Panc1 (cell line): Measurements from ENCODE around the gene CCDC107. TPM values are rescaled to one million over a fixed set of nuclear protein-coding genes. Genes with fewer than 3 reads are reported as not detected.
A peak's percentile ranks its signal among the peaks of the same experiment; 100 is the strongest.

Experiments
- ATAC-seq: fragments of 200-7000 bp; cut with Tn5 transposase; 2 replicates; pipeline ENCODE4 v1.9.1; 2020; ENCODE audit warnings: mild to moderate bottlenecking, moderate library complexity
- BruUV-seq: library from RNA; stranded (reverse); fragments of 400-500 nt; replicated peaks from 2 replicates; lab custom pipeline; 2021; lab: Mats Ljungman, UMichigan
- CTCF ChIA-PET: fragments of 300-600 bp; sonication (Branson Sonifier 250); formaldehyde crosslinking; loops from one replicate; lab custom pipeline; 2022; ENCODE audit warnings: antibody characterized with exemption; lab: Charles Lee
- POLR2A ChIA-PET: fragments of 300-600 bp; sonication (Branson Sonifier 250); formaldehyde crosslinking; loops from one replicate; lab custom pipeline; 2022; ENCODE audit warnings: antibody characterized with exemption; lab: Charles Lee
- DNase-seq: peaks from one replicate; pipeline ENCODE4 v3.0.0-alpha.2; 2010; ENCODE audit warnings: low read depth, low spot score
- H3K27ac ChIP-seq: 2 replicates; pipeline ENCODE4 v1.5.1; 2011; ENCODE audit warnings: mild to moderate bottlenecking, low read length, inconsistent platforms
- H3K27me3 ChIP-seq: fragments of 200-500 bp; sonication (Bioruptor generic); 2 replicates; pipeline ENCODE4 v1.6.0; 2014; ENCODE audit warnings: low read length, inconsistent platforms; ENCODE audit not compliant: control insufficient read depth, insufficient read depth
- H3K36me3 ChIP-seq: fragments of 200-500 bp; sonication (Bioruptor generic); 2 replicates; pipeline ENCODE4 v1.5.1; 2014; ENCODE audit warnings: inconsistent platforms, mild to moderate bottlenecking, low read length, moderate library complexity; ENCODE audit not compliant: control insufficient read depth, insufficient read depth
- H3K4me1 ChIP-seq: 2 replicates; pipeline ENCODE4 v1.5.1; 2011; ENCODE audit warnings: inconsistent platforms, mild to moderate bottlenecking, low read length, moderate library complexity; ENCODE audit not compliant: control insufficient read depth, insufficient read depth
- H3K4me3 ChIP-seq, 2 experiments: 2 replicates each; pipeline ENCODE4 v1.5.1; 2011 to 2012; ENCODE audit warnings: low read depth in 2 of 2, low read length in 2 of 2, mild to moderate bottlenecking in 2 of 2, inconsistent platforms in 1 of 2, moderate library complexity in 1 of 2
- H3K9me3 ChIP-seq: fragments of 200-500 bp; sonication (Bioruptor generic); 2 replicates; pipeline ENCODE4 v1.5.1; 2014; ENCODE audit warnings: low read depth, mild to moderate bottlenecking, inconsistent platforms, low read length, moderate library complexity; ENCODE audit not compliant: control insufficient read depth, insufficient read depth
- POLR2AphosphoS5 ChIP-seq: IDR thresholded peaks from 2 replicates; pipeline ENCODE4 v1.6.1; 2012; ENCODE audit warnings: mild to moderate bottlenecking, low read depth, low read length, moderate library complexity
- REST ChIP-seq, 2 experiments: IDR thresholded peaks; 2 replicates each; pipeline ENCODE4 v1.6.1; 2011 to 2012; ENCODE audit warnings: low read depth in 2 of 2, control low read depth in 1 of 2, low read length in 1 of 2, mild to moderate bottlenecking in 1 of 2, moderate library complexity in 1 of 2; ENCODE audit not compliant: insufficient read depth in 1 of 2
- SIN3A ChIP-seq: IDR thresholded peaks from 2 replicates; pipeline ENCODE4 v1.6.1; 2012; ENCODE audit warnings: low read depth, mild to moderate bottlenecking, low read length, moderate library complexity, borderline replicate concordance; ENCODE audit not compliant: insufficient read depth
- TCF7L2 ChIP-seq: IDR thresholded peaks from 2 replicates; pipeline ENCODE4 v1.6.1; 2011; ENCODE audit warnings: mild to moderate bottlenecking, low read depth, low read length, inconsistent platforms
- in situ Hi-C: cut with HindIII; loops from 2 replicates; pipeline ENCODE4 v1.10.0; 2016; ENCODE audit warnings: low sequenced_read_pairs, low pct_unique_long_range_greater_than_20kb
- intact Hi-C: fragments of 100-400 bp; cut with micrococcal nuclease; formaldehyde crosslinking; loops from one replicate; pipeline ENCODE4 v1.10.0; 2022; ENCODE audit not compliant: unreplicated experiment
- total RNA-seq: library from RNA; stranded (reverse); gene quantifications from one replicate; pipeline ENCODE4 v1.2.1, GENCODE V29; 2021; ENCODE audit not compliant: unreplicated experiment
- TF ChIP-seq, protein P1 (sequence below): fragments of 450-650 bp; IDR thresholded peaks from 2 replicates; pipeline ENCODE4 v1.5.1; 2017; ENCODE audit warnings: mild to moderate bottlenecking

CCDC107 gene
- total RNA-seq, 1 experiment from 2014 or later: 39.9 TPM

- Histone ChIP-seq H3K27ac (peak overlapping the region; percentile 89), H3K27me3 (no peaks in the 10 kb centered on the region)
Measured at GRCh38 chr9:35690614-35691333, 32.7 kb downstream of the CCDC107 start.

DNA sequence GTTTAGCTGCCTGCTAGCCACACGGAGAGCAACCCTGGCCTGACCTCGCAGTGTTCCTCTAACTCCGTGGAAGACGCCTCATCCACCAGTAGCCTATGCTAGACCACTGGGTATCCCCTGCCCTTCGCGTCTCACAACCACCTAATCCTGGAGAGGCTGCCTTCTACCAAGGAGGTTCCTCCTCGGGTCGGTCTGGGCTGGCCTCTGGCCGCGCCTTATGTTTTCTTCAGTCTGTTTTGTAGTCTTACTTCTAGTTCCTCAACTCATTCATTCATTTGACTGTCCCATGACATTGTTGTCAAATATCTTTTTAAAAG lies 33.2 kb downstream of the CCDC107 start:
- H3K36me3 ChIP-seq: peaks cover 10% of the 10 kb centered on the region; the same call in 1 of the 2 replicates
- H3K4me3 ChIP-seq: peak overlapping the region; percentile 71 to 89
- ATAC-seq (peak; percentile 40), DNase-seq (no peak)
- BruUV-seq: TSS peak; percentile 95
- TF ChIP-seq SIN3A: no peak
- no peak for TF ChIP-seq REST (IDR thresholded peaks at IDR 0.05; ENCODE audit: insufficient read depth in 1 of 2, low read depth in 2 of 2, low read length in 1 of 2)
- TF ChIP-seq POLR2AphosphoS5: no peak
- TF ChIP-seq TCF7L2: no peak
- TF ChIP-seq, protein P1, sequence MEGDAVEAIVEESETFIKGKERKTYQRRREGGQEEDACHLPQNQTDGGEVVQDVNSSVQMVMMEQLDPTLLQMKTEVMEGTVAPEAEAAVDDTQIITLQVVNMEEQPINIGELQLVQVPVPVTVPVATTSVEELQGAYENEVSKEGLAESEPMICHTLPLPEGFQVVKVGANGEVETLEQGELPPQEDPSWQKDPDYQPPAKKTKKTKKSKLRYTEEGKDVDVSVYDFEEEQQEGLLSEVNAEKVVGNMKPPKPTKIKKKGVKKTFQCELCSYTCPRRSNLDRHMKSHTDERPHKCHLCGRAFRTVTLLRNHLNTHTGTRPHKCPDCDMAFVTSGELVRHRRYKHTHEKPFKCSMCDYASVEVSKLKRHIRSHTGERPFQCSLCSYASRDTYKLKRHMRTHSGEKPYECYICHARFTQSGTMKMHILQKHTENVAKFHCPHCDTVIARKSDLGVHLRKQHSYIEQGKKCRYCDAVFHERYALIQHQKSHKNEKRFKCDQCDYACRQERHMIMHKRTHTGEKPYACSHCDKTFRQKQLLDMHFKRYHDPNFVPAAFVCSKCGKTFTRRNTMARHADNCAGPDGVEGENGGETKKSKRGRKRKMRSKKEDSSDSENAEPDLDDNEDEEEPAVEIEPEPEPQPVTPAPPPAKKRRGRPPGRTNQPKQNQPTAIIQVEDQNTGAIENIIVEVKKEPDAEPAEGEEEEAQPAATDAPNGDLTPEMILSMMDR: no peak
- ChIA-PET POLR2A (interaction anchor here (0.8 to 1.5 kb wide), 3 partner anchors 14 to 264 kb away, joined by 6 to 13 read pairs (median 8); no protein-coding TSS in a partner anchor), CTCF (interaction anchor here (0.6 to 1.8 kb wide), 4 partner anchors 30 to 47 kb away, joined by 3 to 6 read pairs (median 5); no protein-coding TSS in a partner anchor)
- H3K27me3 ChIP-seq: no peaks in the 10 kb centered on the region
- H3K9me3 ChIP-seq: no peaks in the 10 kb centered on the region
- peaks cover 31% of the 10 kb centered on the region for H3K4me1 ChIP-seq
- peak overlapping the region; percentile 85 for H3K27ac ChIP-seq
- intact Hi-C loops (loop anchor here (5.0 kb wide), 1 partner anchor 34 kb away; the partner anchor contains the start of genes CCDC107 and RMRP), in situ Hi-C loops (no loop called here)

More at GRCh38 chr9:35690614-35691333, 32.7 kb downstream of the CCDC107 start:
- ChIA-PET POLR2A (interaction anchor here (0.5 to 1.5 kb wide), 4 partner anchors 15 to 264 kb away, joined by 3 to 13 read pairs (median 7); no protein-coding TSS in a partner anchor), CTCF (interaction anchor here (0.6 to 1.8 kb wide), 6 partner anchors 15 to 46 kb away, joined by 3 to 6 read pairs (median 4); partner anchors contain the start of genes ARHGEF39, CCDC107 and RMRP)
- peaks cover 10% of the 10 kb centered on the region; the same call in 1 of the 2 replicates for H3K36me3 ChIP-seq
- peak; percentile 76 for ATAC-seq
- intact Hi-C loops (loop anchor here (5.0 kb wide), 1 partner anchor 33 kb away; the partner anchor contains the start of genes CCDC107 and RMRP), in situ Hi-C loops (no loop called here)
- H3K4me3 ChIP-seq: peak overlapping the region; percentile 71 to 89
- no TSS peak for BruUV-seq
- no peaks in the 10 kb centered on the region for H3K9me3 ChIP-seq
- TF ChIP-seq TCF7L2 (no peak), POLR2AphosphoS5 (no peak; the same call in 1 of the 2 replicates), SIN3A (no peak; the same call in 1 of the 2 replicates), REST (IDR thresholded peaks at IDR 0.05; ENCODE audit: insufficient read depth in 1 of 2, low read depth in 2 of 2, low read length in 1 of 2) (no peak)
- TF ChIP-seq, protein P1: no peak
- DNase-seq: no peak
- peaks cover 31% of the 10 kb centered on the region for H3K4me1 ChIP-seq
